GM23338 (cell line): ENCODE measurements around the gene OCIAD1. TPM values are rescaled to one million over a fixed set of nuclear protein-coding genes. Genes with fewer than 3 reads are reported as not detected.

Experiments used
- ATAC-seq: fragments of 200-7000 bp; cut with Tn5 transposase; 3 replicates; pipeline ENCODE4 v1.9.1; 2020
- DNase-seq: peaks from one replicate; pipeline ENCODE4 v3.0.0-alpha.2; 2015; ENCODE audit warnings: low spot score
- H2AFZ ChIP-seq: fragments of 200-600 bp; sonication (generic); 2 replicates; pipeline ENCODE4 v1.8.0; 2016; ENCODE audit warnings: antibody characterized with exemption, mild to moderate bottlenecking, moderate library complexity
- H3F3A ChIP-seq: fragments of 200-600 bp; sonication (generic); replicated peaks from 2 replicates; pipeline ENCODE4 v1.8.0; 2017; ENCODE audit warnings: antibody characterized with exemption, mixed run types, low read depth
- H3K27ac ChIP-seq: fragments of 200-600 bp; sonication (generic); 2 replicates; pipeline ENCODE4 v1.6.1; 2016; ENCODE audit warnings: low read depth
- H3K27me3 ChIP-seq: fragments of 200-600 bp; sonication (generic); 2 replicates; pipeline ENCODE4 v1.8.0; 2016; ENCODE audit warnings: mild to moderate bottlenecking, mixed run types, moderate library complexity; ENCODE audit not compliant: insufficient read depth
- H3K36me3 ChIP-seq: fragments of 200-600 bp; sonication (generic); 2 replicates; pipeline ENCODE4 v1.8.0; 2016; ENCODE audit warnings: mild to moderate bottlenecking; ENCODE audit not compliant: insufficient read depth
- H3K4me1 ChIP-seq: fragments of 200-600 bp; sonication (generic); 2 replicates; pipeline ENCODE4 v1.8.0; 2016; ENCODE audit warnings: mild to moderate bottlenecking, moderate library complexity; ENCODE audit not compliant: insufficient read depth
- H3K4me2 ChIP-seq: fragments of 200-600 bp; sonication (generic); 2 replicates; pipeline ENCODE4 v1.7.1; 2017; ENCODE audit warnings: mixed run types
- H3K4me3 ChIP-seq: fragments of 200-600 bp; sonication (generic); 2 replicates; pipeline ENCODE4 v1.6.1; 2016; ENCODE audit warnings: mixed run types
- H3K79me2 ChIP-seq: fragments of 200-600 bp; sonication (generic); replicated peaks from 2 replicates; pipeline ENCODE4 v1.8.0; 2017; ENCODE audit warnings: mild to moderate bottlenecking; ENCODE audit not compliant: insufficient read depth
- H3K9me2 ChIP-seq: fragments of 200-600 bp; sonication (generic); 2 replicates; pipeline ENCODE4 v1.8.0; 2017; ENCODE audit not compliant: insufficient read depth
- H4K20me1 ChIP-seq: fragments of 200-600 bp; sonication (generic); replicated peaks from 2 replicates; pipeline ENCODE4 v1.8.0; 2017; ENCODE audit warnings: mild to moderate bottlenecking; ENCODE audit not compliant: insufficient read depth
- H3K27ac Mint-ChIP-seq: 2 replicates; pipeline ENCODE4 v1.8.0; 2020; ENCODE audit warnings: inconsistent platforms, mild to moderate bottlenecking, moderate library complexity, mixed read lengths
- H3K27me3 Mint-ChIP-seq: 3 replicates; pipeline ENCODE4 v1.8.0; 2022; ENCODE audit warnings: low read depth, mild to moderate bottlenecking, moderate library complexity, mixed read lengths, inconsistent platforms; ENCODE audit not compliant: insufficient read depth, poor library complexity
- H3K36me3 Mint-ChIP-seq: 3 replicates; pipeline ENCODE4 v1.8.0; 2021; ENCODE audit warnings: low read depth, mild to moderate bottlenecking, inconsistent platforms, moderate library complexity, mixed read lengths
- H3K4me1 Mint-ChIP-seq: 3 replicates; pipeline ENCODE4 v1.8.0; 2020; ENCODE audit warnings: mild to moderate bottlenecking, inconsistent platforms, mixed read lengths
- H3K4me3 Mint-ChIP-seq: 3 replicates; pipeline ENCODE4 v1.8.0; 2021; ENCODE audit warnings: moderate library complexity, mild to moderate bottlenecking, inconsistent platforms, mixed read lengths
- H3K9me3 Mint-ChIP-seq: 3 replicates; pipeline ENCODE4 v1.8.0; 2020; ENCODE audit warnings: moderate library complexity, mild to moderate bottlenecking, inconsistent platforms, mixed read lengths
- CREB1 ChIP-seq: fragments of 250-450 bp; sonication (Bioruptor Pico); IDR thresholded peaks from 2 replicates; pipeline ENCODE4 v1.5.0; 2020; ENCODE audit warnings: low read depth, mild to moderate bottlenecking, moderate library complexity
- EZH2 ChIP-seq: fragments of 200-600 bp; sonication (generic); IDR thresholded peaks from one replicate; pipeline ENCODE4 v1.8.0; 2017; ENCODE audit warnings: antibody characterized with exemption, mild to moderate bottlenecking, low read depth; ENCODE audit not compliant: unreplicated experiment
- EZH2phosphoT487 ChIP-seq: fragments of 200-600 bp; sonication (generic); IDR thresholded peaks from one replicate; pipeline ENCODE4 v1.8.1; 2018; ENCODE audit warnings: antibody characterized with exemption; ENCODE audit not compliant: unreplicated experiment
- JUNB ChIP-seq: IDR thresholded peaks from one replicate; pipeline ENCODE4 v1.6.1; 2016; ENCODE audit warnings: antibody characterized with exemption; ENCODE audit not compliant: unreplicated experiment
- NANOG ChIP-seq: IDR thresholded peaks from 2 replicates; pipeline ENCODE4 v1.6.1; 2016; ENCODE audit warnings: antibody characterized with exemption, borderline replicate concordance
- POLR2AphosphoS5 ChIP-seq: IDR thresholded peaks from 2 replicates; pipeline ENCODE4 v1.6.1; 2016; ENCODE audit warnings: antibody characterized with exemption, low read depth
- STAT1 ChIP-seq: IDR thresholded peaks from one replicate; pipeline ENCODE4 v1.6.1; 2016; ENCODE audit warnings: antibody characterized with exemption; ENCODE audit not compliant: unreplicated experiment
- ZNF114 ChIP-seq: fragments of 250-450 bp; sonication (Bioruptor Pico); IDR thresholded peaks from 2 replicates; pipeline ENCODE4 v1.5.0; 2020; ENCODE audit warnings: mild to moderate bottlenecking, moderate library complexity
- ZNF331 ChIP-seq: fragments of 250-450 bp; sonication (Bioruptor Pico); IDR thresholded peaks from 2 replicates; pipeline ENCODE4 v1.5.0; 2020; ENCODE audit warnings: low read depth, mild to moderate bottlenecking, moderate library complexity
- polyA plus RNA-seq: library from polyadenylated mRNA; unstranded; fragments of >200 nt; fragmentation: Nextera tagmentation; extraction: Ambion mirVana; gene quantifications from 2 replicates; pipeline ENCODE4 v1.2.1, GENCODE V29; 2016
- total RNA-seq: library from RNA; depleted of rRNA; stranded (reverse); fragments of >200 nt; shearing (Covaris generic); gene quantifications from 2 replicates; pipeline ENCODE4 v1.2.3, GENCODE V29; 2014
- TF ChIP-seq, protein P1 (sequence below): IDR thresholded peaks from 2 replicates; pipeline ENCODE4 v1.6.1; 2016; ENCODE audit warnings: antibody characterized with exemption
- TF ChIP-seq, protein P2 (sequence below): IDR thresholded peaks from one replicate; pipeline ENCODE4 v1.6.1; 2018; ENCODE audit warnings: antibody characterized with exemption; ENCODE audit not compliant: unreplicated experiment
- TF ChIP-seq, protein P3 (sequence below): fragments of 250-450 bp; sonication (Bioruptor Pico); IDR thresholded peaks from 2 replicates; pipeline ENCODE4 v1.5.0; 2020; ENCODE audit warnings: mild to moderate bottlenecking, moderate library complexity
- TF ChIP-seq, protein P4 (sequence below), 2 experiments: fragments of 200-600 bp in 1 of 2; sonication (generic) in 1 of 2; conservative IDR thresholded peaks; 2 replicates each; pipeline versions ENCODE4 v1.5.1 to v1.6.1; 2016 to 2017; ENCODE audit warnings: antibody characterized with exemption in 2 of 2, low read depth in 2 of 2, mild to moderate bottlenecking in 2 of 2, moderate library complexity in 1 of 2

OCIAD1 gene
- total and polyA plus RNA-seq, 2 experiments from 2014 or later: 125 to 190 TPM

DNA sequence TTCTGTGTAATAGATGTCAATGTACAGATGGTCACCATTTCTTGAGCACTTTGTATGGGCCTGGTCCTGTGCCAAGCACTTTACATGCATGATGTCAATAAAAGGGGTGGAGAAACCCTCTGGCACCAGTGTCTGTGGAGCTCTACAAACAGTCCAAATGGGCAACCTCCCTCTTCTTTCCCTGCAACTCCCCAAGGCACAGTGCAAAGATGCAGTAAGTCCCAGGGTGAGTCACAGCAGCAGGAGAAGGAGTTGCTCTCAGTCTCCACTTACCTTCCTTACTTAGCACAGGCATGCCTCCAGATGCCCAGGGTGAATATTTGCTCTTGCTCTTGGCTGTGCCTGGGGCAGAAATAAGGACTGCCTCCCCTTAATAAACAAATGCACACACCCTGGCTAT, 71.4 kb downstream of the OCIAD1 start:
- Mint-ChIP-seq H3K4me1 (peaks cover 18% of the 10 kb centered on the region), H3K27me3 (peaks cover 4% of the 10 kb centered on the region), H3K27ac (no peak overlapping the region), H3K9me3 (peaks cover 4% of the 10 kb centered on the region; the same call in 2 of the 3 replicates), H3K36me3 (peaks cover 44% of the 10 kb centered on the region), H3K4me3 (no peak overlapping the region)
- Histone ChIP-seq H2AFZ (no peak overlapping the region), H3K36me3 (peaks cover 29% of the 10 kb centered on the region), H3K4me1 (peaks cover 12% of the 10 kb centered on the region), H3K9me2 (no peaks in the 10 kb centered on the region; the same call in 1 of the 2 replicates), H3F3A (no peaks in the 10 kb centered on the region), H3K27ac (no peak overlapping the region), H3K27me3 (no peaks in the 10 kb centered on the region), H3K79me2 (peaks cover 19% of the 10 kb centered on the region), H4K20me1 (no peaks in the 10 kb centered on the region; the same call in 1 of the 2 replicates), H3K4me3 (no peak overlapping the region), H3K4me2 (no peak overlapping the region)
- no peak for ATAC-seq
- TF ChIP-seq NANOG (no peak), POLR2AphosphoS5 (no peak), ZNF114 (CRISPR knock-in tag) (no peak), EZH2phosphoT487 (no peak), STAT1 (no peak), EZH2 (no peak), JUNB (no peak), CREB1 (CRISPR knock-in tag) (no peak), ZNF331 (no peak)
- TF ChIP-seq, protein P1, sequence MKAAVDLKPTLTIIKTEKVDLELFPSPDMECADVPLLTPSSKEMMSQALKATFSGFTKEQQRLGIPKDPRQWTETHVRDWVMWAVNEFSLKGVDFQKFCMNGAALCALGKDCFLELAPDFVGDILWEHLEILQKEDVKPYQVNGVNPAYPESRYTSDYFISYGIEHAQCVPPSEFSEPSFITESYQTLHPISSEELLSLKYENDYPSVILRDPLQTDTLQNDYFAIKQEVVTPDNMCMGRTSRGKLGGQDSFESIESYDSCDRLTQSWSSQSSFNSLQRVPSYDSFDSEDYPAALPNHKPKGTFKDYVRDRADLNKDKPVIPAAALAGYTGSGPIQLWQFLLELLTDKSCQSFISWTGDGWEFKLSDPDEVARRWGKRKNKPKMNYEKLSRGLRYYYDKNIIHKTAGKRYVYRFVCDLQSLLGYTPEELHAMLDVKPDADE: no peak
- TF ChIP-seq, protein P2, sequence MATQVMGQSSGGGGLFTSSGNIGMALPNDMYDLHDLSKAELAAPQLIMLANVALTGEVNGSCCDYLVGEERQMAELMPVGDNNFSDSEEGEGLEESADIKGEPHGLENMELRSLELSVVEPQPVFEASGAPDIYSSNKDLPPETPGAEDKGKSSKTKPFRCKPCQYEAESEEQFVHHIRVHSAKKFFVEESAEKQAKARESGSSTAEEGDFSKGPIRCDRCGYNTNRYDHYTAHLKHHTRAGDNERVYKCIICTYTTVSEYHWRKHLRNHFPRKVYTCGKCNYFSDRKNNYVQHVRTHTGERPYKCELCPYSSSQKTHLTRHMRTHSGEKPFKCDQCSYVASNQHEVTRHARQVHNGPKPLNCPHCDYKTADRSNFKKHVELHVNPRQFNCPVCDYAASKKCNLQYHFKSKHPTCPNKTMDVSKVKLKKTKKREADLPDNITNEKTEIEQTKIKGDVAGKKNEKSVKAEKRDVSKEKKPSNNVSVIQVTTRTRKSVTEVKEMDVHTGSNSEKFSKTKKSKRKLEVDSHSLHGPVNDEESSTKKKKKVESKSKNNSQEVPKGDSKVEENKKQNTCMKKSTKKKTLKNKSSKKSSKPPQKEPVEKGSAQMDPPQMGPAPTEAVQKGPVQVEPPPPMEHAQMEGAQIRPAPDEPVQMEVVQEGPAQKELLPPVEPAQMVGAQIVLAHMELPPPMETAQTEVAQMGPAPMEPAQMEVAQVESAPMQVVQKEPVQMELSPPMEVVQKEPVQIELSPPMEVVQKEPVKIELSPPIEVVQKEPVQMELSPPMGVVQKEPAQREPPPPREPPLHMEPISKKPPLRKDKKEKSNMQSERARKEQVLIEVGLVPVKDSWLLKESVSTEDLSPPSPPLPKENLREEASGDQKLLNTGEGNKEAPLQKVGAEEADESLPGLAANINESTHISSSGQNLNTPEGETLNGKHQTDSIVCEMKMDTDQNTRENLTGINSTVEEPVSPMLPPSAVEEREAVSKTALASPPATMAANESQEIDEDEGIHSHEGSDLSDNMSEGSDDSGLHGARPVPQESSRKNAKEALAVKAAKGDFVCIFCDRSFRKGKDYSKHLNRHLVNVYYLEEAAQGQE: no peak
- TF ChIP-seq, protein P3, sequence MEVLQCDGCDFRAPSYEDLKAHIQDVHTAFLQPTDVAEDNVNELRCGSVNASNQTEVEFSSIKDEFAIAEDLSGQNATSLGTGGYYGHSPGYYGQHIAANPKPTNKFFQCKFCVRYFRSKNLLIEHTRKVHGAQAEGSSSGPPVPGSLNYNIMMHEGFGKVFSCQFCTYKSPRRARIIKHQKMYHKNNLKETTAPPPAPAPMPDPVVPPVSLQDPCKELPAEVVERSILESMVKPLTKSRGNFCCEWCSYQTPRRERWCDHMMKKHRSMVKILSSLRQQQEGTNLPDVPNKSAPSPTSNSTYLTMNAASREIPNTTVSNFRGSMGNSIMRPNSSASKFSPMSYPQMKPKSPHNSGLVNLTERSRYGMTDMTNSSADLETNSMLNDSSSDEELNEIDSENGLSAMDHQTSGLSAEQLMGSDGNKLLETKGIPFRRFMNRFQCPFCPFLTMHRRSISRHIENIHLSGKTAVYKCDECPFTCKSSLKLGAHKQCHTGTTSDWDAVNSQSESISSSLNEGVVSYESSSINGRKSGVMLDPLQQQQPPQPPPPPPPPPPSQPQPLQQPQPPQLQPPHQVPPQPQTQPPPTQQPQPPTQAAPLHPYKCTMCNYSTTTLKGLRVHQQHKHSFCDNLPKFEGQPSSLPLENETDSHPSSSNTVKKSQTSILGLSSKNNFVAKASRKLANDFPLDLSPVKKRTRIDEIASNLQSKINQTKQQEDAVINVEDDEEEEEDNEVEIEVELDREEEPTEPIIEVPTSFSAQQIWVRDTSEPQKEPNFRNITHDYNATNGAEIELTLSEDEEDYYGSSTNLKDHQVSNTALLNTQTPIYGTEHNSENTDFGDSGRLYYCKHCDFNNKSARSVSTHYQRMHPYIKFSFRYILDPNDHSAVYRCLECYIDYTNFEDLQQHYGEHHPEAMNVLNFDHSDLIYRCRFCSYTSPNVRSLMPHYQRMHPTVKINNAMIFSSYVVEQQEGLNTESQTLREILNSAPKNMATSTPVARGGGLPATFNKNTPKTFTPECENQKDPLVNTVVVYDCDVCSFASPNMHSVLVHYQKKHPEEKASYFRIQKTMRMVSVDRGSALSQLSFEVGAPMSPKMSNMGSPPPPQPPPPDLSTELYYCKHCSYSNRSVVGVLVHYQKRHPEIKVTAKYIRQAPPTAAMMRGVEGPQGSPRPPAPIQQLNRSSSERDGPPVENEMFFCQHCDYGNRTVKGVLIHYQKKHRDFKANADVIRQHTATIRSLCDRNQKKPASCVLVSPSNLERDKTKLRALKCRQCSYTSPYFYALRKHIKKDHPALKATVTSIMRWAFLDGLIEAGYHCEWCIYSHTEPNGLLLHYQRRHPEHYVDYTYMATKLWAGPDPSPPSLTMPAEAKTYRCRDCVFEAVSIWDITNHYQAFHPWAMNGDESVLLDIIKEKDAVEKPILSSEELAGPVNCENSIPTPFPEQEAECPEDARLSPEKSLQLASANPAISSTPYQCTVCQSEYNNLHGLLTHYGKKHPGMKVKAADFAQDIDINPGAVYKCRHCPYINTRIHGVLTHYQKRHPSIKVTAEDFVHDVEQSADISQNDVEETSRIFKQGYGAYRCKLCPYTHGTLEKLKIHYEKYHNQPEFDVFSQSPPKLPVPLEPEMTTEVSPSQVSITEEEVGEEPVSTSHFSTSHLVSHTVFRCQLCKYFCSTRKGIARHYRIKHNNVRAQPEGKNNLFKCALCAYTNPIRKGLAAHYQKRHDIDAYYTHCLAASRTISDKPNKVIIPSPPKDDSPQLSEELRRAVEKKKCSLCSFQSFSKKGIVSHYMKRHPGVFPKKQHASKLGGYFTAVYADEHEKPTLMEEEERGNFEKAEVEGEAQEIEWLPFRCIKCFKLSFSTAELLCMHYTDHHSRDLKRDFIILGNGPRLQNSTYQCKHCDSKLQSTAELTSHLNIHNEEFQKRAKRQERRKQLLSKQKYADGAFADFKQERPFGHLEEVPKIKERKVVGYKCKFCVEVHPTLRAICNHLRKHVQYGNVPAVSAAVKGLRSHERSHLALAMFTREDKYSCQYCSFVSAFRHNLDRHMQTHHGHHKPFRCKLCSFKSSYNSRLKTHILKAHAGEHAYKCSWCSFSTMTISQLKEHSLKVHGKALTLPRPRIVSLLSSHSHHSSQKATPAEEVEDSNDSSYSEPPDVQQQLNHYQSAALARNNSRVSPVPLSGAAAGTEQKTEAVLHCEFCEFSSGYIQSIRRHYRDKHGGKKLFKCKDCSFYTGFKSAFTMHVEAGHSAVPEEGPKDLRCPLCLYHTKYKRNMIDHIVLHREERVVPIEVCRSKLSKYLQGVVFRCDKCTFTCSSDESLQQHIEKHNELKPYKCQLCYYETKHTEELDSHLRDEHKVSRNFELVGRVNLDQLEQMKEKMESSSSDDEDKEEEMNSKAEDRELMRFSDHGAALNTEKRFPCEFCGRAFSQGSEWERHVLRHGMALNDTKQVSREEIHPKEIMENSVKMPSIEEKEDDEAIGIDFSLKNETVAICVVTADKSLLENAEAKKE (CRISPR knock-in tag): no peak
- TF ChIP-seq, protein P4, sequence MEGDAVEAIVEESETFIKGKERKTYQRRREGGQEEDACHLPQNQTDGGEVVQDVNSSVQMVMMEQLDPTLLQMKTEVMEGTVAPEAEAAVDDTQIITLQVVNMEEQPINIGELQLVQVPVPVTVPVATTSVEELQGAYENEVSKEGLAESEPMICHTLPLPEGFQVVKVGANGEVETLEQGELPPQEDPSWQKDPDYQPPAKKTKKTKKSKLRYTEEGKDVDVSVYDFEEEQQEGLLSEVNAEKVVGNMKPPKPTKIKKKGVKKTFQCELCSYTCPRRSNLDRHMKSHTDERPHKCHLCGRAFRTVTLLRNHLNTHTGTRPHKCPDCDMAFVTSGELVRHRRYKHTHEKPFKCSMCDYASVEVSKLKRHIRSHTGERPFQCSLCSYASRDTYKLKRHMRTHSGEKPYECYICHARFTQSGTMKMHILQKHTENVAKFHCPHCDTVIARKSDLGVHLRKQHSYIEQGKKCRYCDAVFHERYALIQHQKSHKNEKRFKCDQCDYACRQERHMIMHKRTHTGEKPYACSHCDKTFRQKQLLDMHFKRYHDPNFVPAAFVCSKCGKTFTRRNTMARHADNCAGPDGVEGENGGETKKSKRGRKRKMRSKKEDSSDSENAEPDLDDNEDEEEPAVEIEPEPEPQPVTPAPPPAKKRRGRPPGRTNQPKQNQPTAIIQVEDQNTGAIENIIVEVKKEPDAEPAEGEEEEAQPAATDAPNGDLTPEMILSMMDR (conservative IDR thresholded peaks at IDR 0.05; ENCODE audit: low read depth in 2 of 2): no peak
- DNase-seq: no peak
